Neural cell (in vitro differentiated cells): ENCODE results near the gene SLC27A1. TPM values are rescaled to one million over a fixed set of nuclear protein-coding genes. Genes with fewer than 3 reads are reported as not detected.

Source experiments
- H2AFZ ChIP-seq: fragments of 200-600, 300-800 bp; sonication (generic), shearing (Covaris generic); 2 replicates; pipeline ENCODE4 v1.6.0; 2014; ENCODE audit warnings: low read depth, mild to moderate bottlenecking, antibody characterized with exemption, low read length, moderate library complexity
- H3F3A ChIP-seq: fragments of 200-600 bp; shearing (Covaris generic); 2 replicates; pipeline ENCODE4 v1.6.1; 2016; ENCODE audit warnings: mild to moderate bottlenecking, moderate library complexity, mixed read lengths, antibody characterized with exemption, low read length; ENCODE audit not compliant: insufficient read depth, poor library complexity, severe bottlenecking
- H3K27ac ChIP-seq: fragments of 200-600, 300-800 bp; sonication (generic), shearing (Covaris generic); 2 replicates; pipeline ENCODE4 v1.5.1; 2014; ENCODE audit warnings: mild to moderate bottlenecking, low read length, moderate library complexity
- H3K27me3 ChIP-seq: fragments of 300-800, 200-600 bp; sonication (generic), shearing (Covaris generic); 2 replicates; pipeline ENCODE4 v1.6.0; 2014; ENCODE audit warnings: mild to moderate bottlenecking, low read depth, low read length, moderate library complexity; ENCODE audit not compliant: insufficient read depth
- H3K36me3 ChIP-seq: fragments of 300-800, 200-600 bp; sonication (generic), shearing (Covaris generic); 2 replicates; pipeline ENCODE4 v1.5.1; 2014; ENCODE audit warnings: mild to moderate bottlenecking, antibody characterized with exemption, low read length, moderate library complexity; ENCODE audit not compliant: insufficient read depth
- H3K4me2 ChIP-seq: fragments of 300-800, 200-600 bp; sonication (generic), shearing (Covaris generic); 2 replicates; pipeline ENCODE4 v1.6.0; 2014; ENCODE audit warnings: mild to moderate bottlenecking, low read length
- H3K4me3 ChIP-seq: fragments of 300-800, 200-600 bp; sonication (generic), shearing (Covaris generic); 2 replicates; pipeline ENCODE4 v1.5.1; 2014; ENCODE audit warnings: mild to moderate bottlenecking, low read length, moderate library complexity
- H3K79me2 ChIP-seq: fragments of 200-600 bp; shearing (Covaris generic); replicated peaks from 2 replicates; pipeline ENCODE4 v1.6.0; 2014; ENCODE audit warnings: mild to moderate bottlenecking, low read length, moderate library complexity; ENCODE audit not compliant: insufficient read depth
- H3K9ac ChIP-seq: fragments of 300-800, 200-600 bp; sonication (generic), shearing (Covaris generic); 2 replicates; pipeline ENCODE4 v1.6.1; 2016; ENCODE audit warnings: mild to moderate bottlenecking, low read length, mixed read lengths
- H3K9me2 ChIP-seq: fragments of 200-600 bp; shearing (Covaris generic); 2 replicates; pipeline ENCODE4 v1.6.1; 2016; ENCODE audit warnings: mild to moderate bottlenecking, low read length, mixed read lengths; ENCODE audit not compliant: insufficient read depth
- H3K9me3 ChIP-seq: fragments of 200-600, 300-800 bp; sonication (generic), shearing (Covaris generic); 2 replicates; pipeline ENCODE4 v1.6.1; 2016; ENCODE audit warnings: mild to moderate bottlenecking, mixed run types, low read length, moderate library complexity, mixed read lengths
- H4K20me1 ChIP-seq: fragments of 200-600 bp; shearing (Covaris generic); 2 replicates; pipeline ENCODE4 v1.6.1; 2016; ENCODE audit warnings: mild to moderate bottlenecking, mixed run types; ENCODE audit not compliant: insufficient read depth
- CTCF ChIP-seq: fragments of 450-650 bp; IDR thresholded peaks from 2 replicates; pipeline ENCODE4 v1.5.1; 2014; ENCODE audit warnings: antibody characterized with exemption, mild to moderate bottlenecking, moderate library complexity; ENCODE audit not compliant: poor library complexity, severe bottlenecking
- EP300 ChIP-seq: fragments of 450-650 bp; conservative IDR thresholded peaks from 2 replicates; pipeline ENCODE4 v1.6.1; 2014; ENCODE audit warnings: antibody characterized with exemption, mild to moderate bottlenecking, moderate library complexity; ENCODE audit not compliant: poor library complexity, severe bottlenecking
- EZH2 ChIP-seq: fragments of 200-600, 300-800 bp; shearing (Covaris generic), sonication (generic); IDR thresholded peaks from 2 replicates; pipeline ENCODE4 v1.6.1; 2014; ENCODE audit warnings: antibody characterized with exemption, low read length, borderline replicate concordance, mild to moderate bottlenecking; ENCODE audit not compliant: insufficient read depth, poor library complexity, severe bottlenecking
- MXI1 ChIP-seq: fragments of 450-650 bp; conservative IDR thresholded peaks from 2 replicates; pipeline ENCODE4 v1.6.1; 2014; ENCODE audit warnings: antibody characterized with exemption, mild to moderate bottlenecking; ENCODE audit not compliant: poor library complexity, severe bottlenecking
- POLR2AphosphoS5 ChIP-seq: IDR thresholded peaks from 2 replicates; pipeline ENCODE4 v1.6.1; 2012
- RAD21 ChIP-seq: fragments of 450-650 bp; conservative IDR thresholded peaks from 2 replicates; pipeline ENCODE4 v1.6.1; 2014; ENCODE audit warnings: antibody characterized with exemption, mild to moderate bottlenecking, moderate library complexity
- REST ChIP-seq: IDR thresholded peaks from 2 replicates; pipeline ENCODE4 v1.6.1; 2012; ENCODE audit warnings: borderline replicate concordance
- SMC3 ChIP-seq: fragments of 450-650 bp; conservative IDR thresholded peaks from 2 replicates; pipeline ENCODE4 v1.6.1; 2014; ENCODE audit warnings: antibody characterized with exemption, mild to moderate bottlenecking, moderate library complexity; ENCODE audit not compliant: poor library complexity
- TAF1 ChIP-seq: IDR thresholded peaks from 2 replicates; pipeline ENCODE4 v1.6.1; 2012; ENCODE audit warnings: low read depth
- polyA plus RNA-seq: library from polyadenylated mRNA; depleted of rRNA; stranded (reverse); fragments of >200 nt; gene quantifications from 2 replicates; pipeline ENCODE4 v1.2.3, GENCODE V29; 2014

The SLC27A1 gene
- polyA plus RNA-seq, 1 donor from 2014 or later: 22.0 TPM

DNA sequence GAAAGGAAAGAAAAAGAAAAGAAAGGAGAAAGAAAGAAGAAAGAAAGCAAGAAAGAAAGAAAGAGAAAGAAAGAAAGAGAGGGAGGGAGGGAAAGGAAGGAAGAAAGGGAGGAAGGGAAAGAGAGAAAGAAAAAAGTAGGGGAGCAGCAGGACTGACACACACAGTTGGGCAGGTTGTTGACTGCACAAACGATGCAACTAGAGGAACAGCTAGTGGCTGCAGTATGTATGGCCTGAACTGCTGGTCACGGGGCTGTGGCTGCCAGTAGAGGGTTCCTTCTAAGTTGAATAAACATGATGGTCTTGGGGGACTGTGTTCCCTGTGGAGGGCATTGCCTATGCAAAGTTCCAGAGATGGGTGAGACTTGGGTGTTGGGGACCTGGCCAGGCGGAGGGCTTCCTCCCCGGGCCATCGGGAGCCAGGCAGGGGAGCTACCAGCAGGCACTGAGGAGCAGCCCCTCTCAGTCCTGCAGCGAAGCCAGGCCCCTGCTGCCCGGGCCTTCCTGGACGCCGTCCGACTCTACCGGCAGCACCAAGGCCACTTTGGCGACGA, 68.4 kb downstream of the SLC27A1 start:
- H3F3A ChIP-seq: no peaks in the 10 kb centered on the region
- no peaks in the 10 kb centered on the region for H3K79me2 ChIP-seq
- no peak overlapping the region for H3K4me2 ChIP-seq
- H3K27me3 ChIP-seq: peaks cover 13% of the 10 kb centered on the region
- no peaks in the 10 kb centered on the region for H3K9me2 ChIP-seq
- H3K9me3 ChIP-seq: no peaks in the 10 kb centered on the region
- H4K20me1 ChIP-seq: no peaks in the 10 kb centered on the region
- no peaks in the 10 kb centered on the region for H3K36me3 ChIP-seq
- TF ChIP-seq TAF1 (no peak), MXI1 (no peak), EZH2 (no peak), EP300 (no peak), RAD21 (no peak), CTCF (no peak), SMC3 (no peak), POLR2AphosphoS5 (no peak), REST (no peak)
- no peak overlapping the region for H3K27ac ChIP-seq
- peak overlapping the region; percentile 67 for H3K4me3 ChIP-seq
- no peak overlapping the region for H2AFZ ChIP-seq
- H3K9ac ChIP-seq: peak overlapping the region; percentile 60

DNA sequence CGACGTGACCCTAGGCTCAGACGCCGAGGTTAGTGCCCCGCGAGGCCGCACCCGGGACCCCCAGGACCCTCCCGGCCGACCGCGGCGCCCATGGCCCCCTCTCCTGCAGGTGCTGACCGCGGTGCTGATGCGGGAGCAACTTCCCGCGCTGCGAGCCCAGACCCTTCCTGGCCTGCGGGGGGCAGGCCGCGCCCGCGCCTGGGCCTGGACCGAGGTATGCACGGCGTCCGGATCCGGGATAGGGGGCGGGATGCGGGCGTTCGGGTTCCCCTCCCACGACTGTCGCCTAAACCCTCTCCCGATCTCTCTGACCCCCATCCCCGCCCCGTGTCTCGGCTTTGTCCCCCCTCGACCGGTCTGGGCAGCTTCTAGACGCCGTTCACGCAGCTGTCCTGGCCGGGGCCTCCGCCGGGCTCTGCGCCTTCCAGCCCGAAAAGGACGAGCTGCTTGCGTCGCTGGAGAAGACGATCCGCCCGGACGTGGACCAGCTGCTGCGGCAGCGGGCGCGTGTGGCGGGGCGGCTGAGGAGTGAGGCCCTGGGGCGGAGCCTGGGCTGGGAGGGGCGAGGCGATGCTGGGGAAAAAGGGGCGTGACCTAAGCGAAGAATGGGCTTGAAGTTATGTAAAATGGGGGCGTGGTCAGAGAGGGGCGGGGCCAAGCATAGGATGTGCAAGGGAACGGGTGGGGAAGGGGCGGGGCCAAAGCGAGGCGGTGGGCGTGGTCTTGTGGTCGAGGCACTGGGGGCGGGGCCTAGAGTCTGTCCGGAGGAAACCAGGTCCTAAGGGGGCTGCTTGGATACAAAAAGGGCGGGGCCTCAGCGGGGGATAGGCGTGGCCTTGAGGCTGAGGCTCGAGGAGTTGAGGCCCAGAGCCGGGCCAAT, 69.2 kb downstream of the SLC27A1 start:
- peaks cover 13% of the 10 kb centered on the region for H3K27me3 ChIP-seq
- peak overlapping the region; percentile 67 for H3K4me3 ChIP-seq
- H3K79me2 ChIP-seq: no peaks in the 10 kb centered on the region
- no peaks in the 10 kb centered on the region for H3K9me2 ChIP-seq
- no peaks in the 10 kb centered on the region for H3K9me3 ChIP-seq
- H3K36me3 ChIP-seq: no peaks in the 10 kb centered on the region
- TF ChIP-seq EZH2 (no peak), POLR2AphosphoS5 (peak; percentile 54), MXI1 (peak; percentile 18), RAD21 (peak; percentile 13), REST (no peak), CTCF (no peak)
- peak overlapping the region; percentile 60 for H3K9ac ChIP-seq
- no peaks in the 10 kb centered on the region for H3F3A ChIP-seq
- peak overlapping the region; percentile 27 for H2AFZ ChIP-seq
- H3K27ac ChIP-seq: no peak overlapping the region
- no peaks in the 10 kb centered on the region for H4K20me1 ChIP-seq
- peak overlapping the region; percentile 35 for H3K4me2 ChIP-seq
